SW 1271 (cell line): ENCODE data around the gene PPIH.
"Not testable (repeated sequence)": the region's sequence is repeated elsewhere in the genome, so short reads cannot be mapped to it uniquely, and the experiment has no call there.

ENCODE experiments used
- DNase-seq, 2 experiments: peaks; one replicate each; lab custom pipeline; 2025; lab: John Stamatoyannopoulos, UW

PPIH gene

DNA sequence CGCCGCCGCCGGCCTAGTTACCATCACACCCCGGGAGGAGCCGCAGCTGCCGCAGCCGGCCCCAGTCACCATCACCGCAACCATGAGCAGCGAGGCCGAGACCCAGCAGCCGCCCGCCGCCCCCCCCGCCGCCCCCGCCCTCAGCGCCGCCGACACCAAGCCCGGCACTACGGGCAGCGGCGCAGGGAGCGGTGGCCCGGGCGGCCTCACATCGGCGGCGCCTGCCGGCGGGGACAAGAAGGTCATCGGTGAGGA lies 24.2 kb downstream of the PPIH start:
- DNase-seq = not testable (repeated sequence)

DNA sequence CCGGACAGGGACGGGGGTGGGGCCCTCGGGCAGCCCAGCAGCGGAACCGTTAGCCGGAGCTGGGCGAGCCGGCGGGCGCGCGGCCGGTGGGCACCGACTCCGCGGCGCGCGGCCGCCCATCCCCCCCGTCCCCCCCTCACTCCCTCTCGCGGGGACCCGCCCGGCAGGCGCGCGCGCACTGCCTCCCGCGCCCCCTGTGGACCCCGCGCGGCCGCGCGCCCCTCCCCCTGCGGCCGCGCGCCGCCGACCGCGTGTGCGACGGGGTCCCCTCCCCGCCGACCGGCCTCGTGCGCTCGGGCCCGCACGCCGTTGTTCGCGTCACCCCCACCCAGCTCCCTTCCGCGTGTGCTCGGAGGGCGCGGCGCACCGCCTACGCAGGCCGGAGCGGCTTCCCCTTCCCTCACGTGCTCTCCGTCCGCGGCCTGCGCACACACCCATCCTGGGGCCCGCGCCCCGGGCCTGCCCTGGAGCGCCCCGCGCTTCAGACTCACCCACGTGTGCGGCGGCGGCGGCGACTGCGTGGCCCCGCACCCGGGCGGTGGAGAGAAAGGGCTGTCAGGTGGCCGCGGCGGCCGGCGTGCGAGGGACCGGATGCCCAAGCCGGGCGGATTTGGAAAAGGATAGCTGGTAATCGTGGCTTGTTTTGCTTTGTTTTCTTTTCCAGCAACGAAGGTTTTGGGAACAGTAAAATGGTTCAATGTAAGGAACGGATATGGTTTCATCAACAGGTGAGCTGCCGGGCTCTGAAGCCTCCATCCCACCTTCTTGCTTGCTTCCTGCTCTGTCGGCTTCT lies 24.7 kb downstream of the PPIH start:
- DNase-seq = peak in 1 of 2 experiments; percentile 13

DNA sequence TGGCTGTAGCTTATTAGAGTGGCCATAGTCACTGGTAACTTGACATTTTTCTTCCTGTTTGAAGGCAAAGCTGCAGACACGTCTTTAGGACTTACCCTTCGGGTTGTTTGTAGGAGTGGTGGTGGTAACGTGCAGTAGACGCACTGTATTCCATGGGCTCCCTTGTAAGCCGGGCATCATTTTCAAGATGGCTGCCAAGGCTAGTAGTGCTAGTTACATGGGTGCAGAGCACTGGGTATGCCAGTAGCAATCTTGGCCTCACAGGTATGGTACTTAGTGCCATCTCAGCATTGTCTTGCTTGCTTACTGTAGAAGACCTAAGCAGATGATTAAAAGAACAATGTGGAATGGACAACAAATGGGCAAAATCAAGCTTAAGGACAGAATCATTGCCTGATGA lies 25.9 kb downstream of the PPIH start:
- DNase-seq = peak in 1 of 2 experiments; percentile 32

DNA sequence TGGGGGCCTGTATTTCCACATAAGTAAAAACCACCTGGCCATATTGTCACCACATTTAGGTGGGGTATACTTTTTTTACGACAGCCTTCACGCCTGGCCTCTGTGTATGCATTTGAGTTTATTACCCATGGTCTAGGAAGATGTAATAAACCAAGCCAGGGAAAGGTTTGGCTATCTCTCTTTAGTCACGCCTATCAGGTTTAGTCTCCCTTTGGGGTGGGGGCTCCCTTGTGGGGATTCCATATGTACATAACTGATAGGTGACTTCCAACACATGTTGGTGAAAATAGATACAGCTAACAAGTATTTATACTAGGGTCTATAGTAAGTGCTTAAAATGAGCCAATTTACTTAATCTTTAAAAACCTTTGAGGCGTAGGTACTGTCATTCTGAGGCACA lies 28.2 kb downstream of the PPIH start:
- DNase-seq = no peak

DNA sequence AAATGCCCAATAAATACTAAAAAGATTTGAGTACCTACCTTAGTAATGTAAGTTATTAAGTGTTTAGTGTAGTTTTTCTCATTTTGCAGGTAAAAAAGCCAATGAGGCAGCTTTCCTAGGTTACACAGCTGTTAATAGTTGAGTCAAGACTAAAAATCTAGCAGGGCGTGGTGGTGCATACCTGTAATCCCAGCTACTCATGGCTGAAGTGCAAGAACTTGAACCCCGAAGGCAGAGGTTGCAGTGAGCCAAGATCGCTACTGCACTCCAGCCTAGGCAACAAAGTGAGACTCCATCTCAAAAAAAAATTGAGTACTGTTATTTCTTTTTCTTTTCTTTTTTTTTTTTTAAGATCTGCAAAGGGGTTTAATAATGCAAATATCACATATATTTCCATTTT lies 31.7 kb downstream of the PPIH start:
- no peak for DNase-seq

DNA sequence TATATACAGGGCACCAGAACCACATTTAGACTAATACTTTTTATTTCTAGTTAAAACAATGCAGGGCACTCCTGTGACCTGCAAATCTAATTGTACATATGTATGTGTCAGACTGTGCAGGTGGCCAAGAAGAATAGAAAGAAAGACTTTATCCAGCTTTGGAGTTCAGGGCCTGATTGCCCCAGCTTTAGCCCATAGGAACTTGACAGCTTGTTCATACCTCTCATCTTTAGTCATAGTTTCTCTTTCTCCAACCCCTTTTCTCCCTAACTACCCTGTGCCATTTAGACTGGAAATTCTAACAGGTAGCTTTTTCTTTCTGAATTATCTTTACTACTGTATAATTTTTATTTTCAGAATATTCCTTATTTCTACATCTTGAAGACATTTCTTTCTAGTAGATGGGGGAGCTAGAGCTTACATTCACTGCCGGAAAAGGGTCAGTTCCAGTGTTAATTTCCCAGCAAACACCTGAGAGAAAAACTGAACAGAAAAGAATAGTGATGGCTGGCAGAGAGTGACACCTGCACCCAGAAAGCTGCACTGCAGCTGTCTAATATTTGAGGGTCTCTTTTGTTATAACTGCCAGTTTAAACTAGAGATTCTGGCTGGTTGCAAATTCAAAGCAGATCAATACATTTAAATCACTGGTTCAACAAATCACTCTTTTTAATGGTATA lies 32.4 kb downstream of the PPIH start:
- DNase-seq = no peak

DNA sequence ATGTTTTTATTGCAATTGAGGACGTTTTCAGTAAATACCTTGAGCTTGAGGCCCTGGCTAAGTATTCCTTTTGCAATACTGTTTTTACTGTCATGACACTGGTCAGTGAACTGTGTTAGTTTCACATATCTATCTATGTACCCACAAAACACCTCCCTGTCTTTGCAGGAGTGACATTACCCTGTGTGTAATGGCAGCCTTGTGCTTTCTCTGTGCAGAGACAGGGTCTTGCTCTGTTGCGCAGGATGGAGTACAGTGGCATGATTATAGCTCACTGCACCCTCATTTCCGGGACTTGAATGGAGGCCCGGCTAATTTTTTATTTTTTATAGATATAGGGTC lies 32.9 kb downstream of the PPIH start:
- no peak for DNase-seq

DNA sequence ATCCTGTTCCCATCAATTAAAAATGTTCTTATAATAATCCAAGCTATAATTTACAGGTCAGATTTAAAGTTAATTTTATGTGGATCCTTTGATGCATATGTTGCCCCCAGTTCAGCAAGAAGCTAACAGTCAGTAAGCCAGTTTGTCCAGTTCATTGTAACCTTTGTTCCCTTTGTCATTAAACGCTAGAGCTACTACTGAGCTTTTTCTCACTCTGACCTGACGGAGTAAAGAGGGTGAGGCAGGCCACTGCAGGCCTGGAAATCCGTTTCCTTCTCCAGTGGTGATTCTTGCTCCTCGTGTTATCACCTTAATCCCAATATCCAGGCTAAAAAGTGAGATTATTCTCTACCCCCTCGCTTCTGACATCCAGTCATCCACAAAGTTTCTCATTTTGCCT lies 34.2 kb downstream of the PPIH start:
- no peak for DNase-seq

DNA sequence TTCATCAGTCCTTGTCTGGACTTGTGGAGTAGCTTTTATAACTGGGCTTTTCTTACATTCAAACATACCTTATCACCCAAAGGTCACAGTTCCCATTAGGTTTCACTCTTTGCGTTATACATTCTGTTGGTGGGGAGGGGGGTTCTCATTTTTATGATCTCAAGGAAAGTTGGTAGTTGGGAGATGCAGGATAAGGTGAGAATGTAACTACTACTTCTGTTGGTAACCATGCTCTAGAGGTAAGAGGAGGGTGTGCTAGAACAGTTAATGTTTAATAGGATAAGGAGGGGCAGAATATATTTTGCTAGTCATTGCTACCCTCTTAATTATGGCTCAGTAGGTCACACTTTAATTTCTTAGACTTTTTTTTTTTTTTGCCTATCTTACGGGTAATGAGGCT lies 34.7 kb downstream of the PPIH start:
- no peak for DNase-seq

DNA sequence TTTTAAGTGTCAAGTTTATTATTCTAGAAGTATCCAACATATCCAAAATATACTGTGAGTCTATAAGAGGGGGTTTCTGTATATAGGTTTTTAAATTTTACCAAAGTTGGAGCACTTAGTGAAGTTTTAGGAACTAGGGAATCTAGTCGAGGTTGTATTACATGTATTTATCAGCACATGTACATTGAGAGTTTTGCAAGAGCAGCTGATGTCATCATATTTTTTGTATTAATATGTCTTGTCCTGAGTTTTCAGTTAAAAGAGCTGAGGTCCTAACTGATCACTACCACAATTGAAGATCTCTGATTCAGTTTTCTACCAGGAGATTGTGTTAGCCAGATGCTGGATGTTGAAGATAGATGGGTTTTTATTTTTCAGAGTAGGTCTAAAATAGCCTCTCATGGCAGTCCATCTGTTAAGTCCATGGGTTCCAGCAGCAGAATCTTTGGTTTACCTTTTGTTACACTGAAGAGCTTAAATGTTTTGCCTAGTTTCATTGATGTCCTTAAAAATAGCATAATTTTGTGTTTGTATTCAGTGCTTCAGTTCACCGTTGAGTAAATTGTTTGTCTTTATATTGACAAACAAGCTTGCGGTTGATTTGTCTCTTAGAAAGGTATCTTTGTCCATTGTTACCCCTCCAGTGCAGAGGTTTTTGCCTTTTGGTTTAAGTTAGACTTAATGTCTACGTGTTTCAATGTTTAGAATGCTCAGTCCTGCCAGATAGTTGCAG lies 40.0 kb downstream of the PPIH start:
- no peak for DNase-seq

DNA sequence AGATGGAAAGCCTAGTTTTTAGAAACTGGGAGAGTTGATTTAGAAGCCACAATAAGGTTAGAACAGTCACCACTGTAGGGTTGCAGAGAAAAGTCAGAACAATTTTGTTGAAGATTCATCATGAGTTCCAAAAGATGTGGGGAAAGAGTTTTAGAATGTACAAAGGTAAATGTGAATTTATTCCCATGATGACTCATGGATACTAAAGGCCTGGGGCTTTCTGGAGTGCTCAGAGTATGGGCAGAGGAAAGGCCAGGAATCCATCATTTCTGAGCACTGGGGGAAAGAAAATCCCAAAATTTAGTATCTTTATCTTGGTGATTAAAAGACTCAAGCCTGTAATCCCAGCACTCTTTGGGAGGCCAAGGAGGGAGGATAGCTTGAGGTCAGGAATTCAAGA lies 41.8 kb downstream of the PPIH start:
- DNase-seq = no peak

DNA sequence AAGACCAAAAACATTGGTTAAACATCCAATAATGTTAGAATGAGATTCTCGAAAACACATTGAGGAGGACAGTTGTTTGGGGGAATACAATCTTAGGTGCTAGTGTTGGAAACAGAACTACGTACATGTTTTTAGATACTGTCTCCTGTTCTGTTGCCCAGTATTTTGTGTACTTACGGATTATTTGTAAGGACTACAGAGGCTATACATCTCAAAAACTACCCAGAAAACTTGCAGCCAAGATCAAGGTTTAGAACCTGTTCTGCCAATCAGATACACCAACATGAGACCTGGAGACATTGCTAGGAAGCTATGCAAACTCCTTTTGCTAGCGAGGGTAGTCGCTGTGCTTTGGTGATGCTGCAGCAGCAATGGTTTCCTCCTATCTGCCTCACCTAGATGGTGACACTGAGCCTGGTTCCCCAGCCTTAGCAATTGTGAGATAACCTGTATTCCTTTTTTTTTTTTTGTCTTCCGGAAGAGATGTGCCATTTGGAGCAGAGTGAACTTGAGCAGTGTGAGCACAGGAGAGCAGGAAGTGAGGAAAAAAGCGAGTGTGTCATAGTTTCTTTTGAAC lies 45.8 kb downstream of the PPIH start:
- no peak for DNase-seq

DNA sequence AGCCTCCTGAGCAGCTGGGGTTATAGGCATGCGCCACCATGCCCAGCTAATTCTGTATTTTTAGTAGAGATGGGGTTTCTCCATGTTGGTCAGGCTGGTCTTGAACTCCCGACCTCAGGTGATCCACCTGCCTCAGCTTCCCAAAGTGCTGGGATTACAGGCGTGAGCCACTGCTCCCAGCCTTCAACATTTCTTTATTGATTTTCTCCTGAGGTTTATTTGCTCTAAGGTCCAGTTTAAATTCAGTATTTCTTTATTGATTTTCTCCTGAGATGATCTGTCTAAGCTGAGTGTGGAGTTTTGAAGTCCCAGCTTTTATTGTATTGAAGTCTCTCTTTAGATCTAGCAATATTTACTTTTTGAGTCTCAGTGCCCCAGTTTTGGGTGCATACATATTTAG lies 54.6 kb downstream of the PPIH start:
- DNase-seq = not testable (repeated sequence)

DNA sequence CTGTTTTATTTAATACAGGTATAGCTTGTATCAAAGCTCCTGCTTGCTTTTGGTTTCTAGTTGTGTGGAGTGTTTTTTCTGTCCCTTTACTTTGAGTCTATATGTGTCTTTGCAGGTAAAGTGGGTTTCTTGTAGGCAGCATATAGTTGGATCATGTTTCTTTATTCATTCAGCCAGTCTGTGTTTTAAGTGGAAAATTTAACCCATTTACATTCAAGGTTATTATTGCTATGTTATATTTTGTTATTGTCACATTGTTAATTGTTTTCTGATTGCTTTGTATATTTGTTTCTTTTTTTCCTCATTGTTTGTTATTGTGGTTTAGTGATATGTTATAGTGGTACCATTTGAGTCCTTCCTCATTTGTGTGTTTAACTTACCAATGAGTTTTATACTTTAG lies 55.1 kb downstream of the PPIH start:
- no peak for DNase-seq

DNA sequence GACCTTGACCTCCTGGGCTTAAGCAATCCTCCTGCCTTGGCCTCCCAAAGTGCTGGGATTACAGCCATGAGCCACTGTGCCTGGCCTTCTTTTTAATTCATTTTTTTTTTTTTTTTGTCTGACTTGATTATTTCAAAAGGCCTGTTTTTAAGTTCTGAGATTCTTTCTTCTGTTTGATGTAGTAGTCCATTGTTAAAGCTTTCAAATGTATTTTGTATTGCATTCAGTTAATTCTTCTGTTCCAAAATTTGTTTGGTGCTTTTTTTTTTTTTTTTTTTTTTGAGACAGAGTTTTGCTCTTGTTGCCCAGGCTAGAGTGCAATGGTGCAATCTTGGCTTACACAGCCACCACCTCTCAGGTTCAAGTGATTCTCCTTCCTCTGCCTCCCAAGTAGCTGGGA lies 56.2 kb downstream of the PPIH start:
- DNase-seq = not testable (repeated sequence)

DNA sequence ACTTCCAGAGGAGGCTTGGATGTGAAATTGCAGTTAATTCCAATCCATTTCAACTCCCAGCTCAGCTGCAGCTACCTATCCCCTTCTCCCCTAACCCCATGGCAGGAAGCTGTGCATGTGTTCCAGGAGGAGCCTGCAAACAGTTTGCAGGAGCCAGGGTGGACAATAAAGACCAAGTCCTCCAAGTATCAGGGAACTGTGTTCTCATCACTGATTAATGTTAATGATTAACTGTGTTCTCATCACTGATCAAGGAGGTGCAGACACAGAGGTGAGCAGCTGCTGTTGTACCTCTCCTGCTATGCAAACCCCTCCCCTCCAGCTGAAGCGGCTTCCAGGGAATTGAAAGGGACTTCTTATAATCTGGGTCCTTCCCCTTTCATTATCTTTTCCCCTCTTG lies 62.6 kb downstream of the PPIH start:
- DNase-seq = no peak

DNA sequence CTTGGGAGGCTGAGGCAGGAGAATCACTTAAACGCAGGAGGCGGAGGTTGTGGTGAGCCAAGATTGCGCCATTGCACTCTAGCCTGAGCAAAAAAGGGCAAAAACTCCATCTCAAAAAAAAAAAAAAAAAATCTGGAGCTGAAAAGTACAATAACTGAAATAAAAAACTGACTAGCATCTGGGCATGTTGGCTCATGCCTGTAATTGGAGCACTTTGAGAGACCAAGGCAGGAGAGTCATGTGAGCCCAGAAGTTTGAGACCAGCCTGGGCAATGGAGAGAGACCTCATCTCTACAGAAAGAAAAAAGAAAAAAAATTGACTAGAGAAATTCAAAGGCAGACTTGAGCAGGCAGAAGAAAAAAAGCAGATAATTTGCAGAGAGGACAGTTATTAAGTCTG lies 63.7 kb downstream of the PPIH start:
- no peak for DNase-seq

DNA sequence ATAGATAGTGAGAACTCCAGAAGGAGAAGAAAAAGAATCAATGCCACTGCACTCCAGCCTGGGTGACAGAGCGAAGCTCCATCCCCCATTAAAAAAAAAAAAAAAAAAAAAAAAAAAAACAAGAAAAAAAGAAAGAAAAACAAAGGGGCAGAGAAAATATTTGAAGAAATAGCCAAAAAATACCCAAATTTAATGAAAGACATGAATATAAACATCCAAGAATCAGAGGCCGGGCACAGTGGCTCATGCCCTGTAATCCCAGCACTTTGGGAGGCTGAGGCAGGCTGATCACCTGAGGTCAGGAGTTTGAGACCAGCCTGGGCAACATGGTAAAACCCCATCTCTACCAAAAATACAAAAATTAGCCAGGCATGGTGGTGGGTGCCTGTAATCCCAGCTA lies 64.2 kb downstream of the PPIH start:
- not testable (repeated sequence) for DNase-seq

DNA sequence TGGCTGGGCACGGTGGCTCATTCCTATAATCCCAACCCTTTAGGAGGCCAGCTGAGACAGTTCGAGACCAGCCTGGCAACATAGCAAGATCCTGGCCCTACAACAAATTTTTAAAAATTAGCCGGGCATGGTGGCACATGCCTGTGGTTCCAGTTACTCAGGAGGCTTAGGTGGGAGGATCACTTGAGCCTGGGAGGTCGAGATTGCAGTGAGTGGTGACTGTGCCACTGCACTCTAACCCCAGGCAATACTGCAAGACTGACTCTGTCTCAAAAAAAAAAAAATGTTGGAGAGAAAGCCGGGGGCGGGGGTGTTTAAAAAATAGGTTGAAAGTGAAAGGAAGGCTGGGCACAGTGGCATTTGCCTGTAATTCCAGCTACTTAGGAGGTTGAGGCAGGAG lies 65.3 kb downstream of the PPIH start:
- no peak for DNase-seq

DNA sequence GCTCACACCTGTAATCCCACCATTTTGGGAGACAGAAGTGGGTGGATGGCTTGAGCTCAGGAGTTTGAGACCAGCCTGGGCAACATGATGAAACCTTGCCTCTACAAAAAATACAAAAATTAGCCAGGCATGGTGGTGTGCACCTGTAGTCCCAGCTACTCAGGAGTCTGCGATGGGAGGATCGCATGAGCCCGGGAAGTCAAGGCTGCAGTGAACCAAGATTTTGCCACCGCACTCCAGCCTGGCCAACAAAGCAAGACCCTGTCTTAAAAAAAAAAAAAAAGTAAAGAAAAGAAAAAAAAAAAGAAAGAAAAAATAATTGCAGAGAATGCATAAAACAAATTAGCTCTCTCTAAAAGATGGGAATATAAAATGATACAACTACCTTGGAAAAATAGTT lies 67.6 kb downstream of the PPIH start:
- not testable (repeated sequence) for DNase-seq
